K562 (cell line): ENCODE data around the gene GPD2. TPM values are rescaled to one million over a fixed set of nuclear protein-coding genes. Genes with fewer than 3 reads are reported as not detected.

Experiments used
- BACH1 ChIP-seq: fragments of 200-800 bp; sonication (Bioruptor generic); IDR thresholded peaks from 2 replicates; pipeline ENCODE4 v1.6.1; 2016; ENCODE audit warnings: missing genetic modification characterization, missing compliant biosample characterization
- BMI1 ChIP-seq: fragments of 150-350 bp; IDR thresholded peaks from 2 replicates; pipeline ENCODE4 v1.6.1; 2014; ENCODE audit warnings: low read length
- CCNT2 ChIP-seq: IDR thresholded peaks from 2 replicates; pipeline ENCODE4 v1.6.1; 2011; ENCODE audit warnings: borderline replicate concordance, low read depth, mild to moderate bottlenecking, moderate library complexity, mixed read lengths, low read length; ENCODE audit not compliant: insufficient read length; ENCODE audit errors: extremely low read depth
- CREM ChIP-seq: IDR thresholded peaks from 2 replicates; pipeline ENCODE4 v1.6.1; 2014; ENCODE audit warnings: antibody characterized with exemption, low read depth
- ETV5 ChIP-seq: sonication (generic); formaldehyde crosslinking; IDR thresholded peaks from 2 replicates; pipeline ENCODE4 v1.4.0; 2020; ENCODE audit warnings: low read depth, mild to moderate bottlenecking, missing genetic modification reagents
- HNRNPL ChIP-seq: fragments of 200-400 bp; formaldehyde crosslinking; IDR thresholded peaks from 2 replicates; pipeline ENCODE4 v1.6.1; 2017; ENCODE audit warnings: low read depth, mild to moderate bottlenecking, low read length
- KDM1A ChIP-seq, 2 experiments: fragments of 450-650 bp; IDR thresholded peaks; 2 replicates each; pipeline ENCODE4 v1.6.1; 2016; ENCODE audit warnings: mild to moderate bottlenecking in 2 of 2
- LEF1 ChIP-seq: fragments of 450-650 bp; IDR thresholded peaks from 2 replicates; pipeline ENCODE4 v1.6.1; 2016; ENCODE audit warnings: mild to moderate bottlenecking
- MAZ ChIP-seq, 2 experiments: fragments of 450-650 bp in 1 of 2; sonication (generic) in 1 of 2; formaldehyde crosslinking; IDR thresholded peaks in 1 of 2; conservative IDR thresholded peaks in 1 of 2; 2 replicates each; pipeline versions ENCODE4 v1.4.0 to v1.5.0; 2020; ENCODE audit warnings: mild to moderate bottlenecking in 1 of 2, missing genetic modification reagents in 1 of 2
- OTX1 ChIP-seq: fragments of 450-650 bp; formaldehyde crosslinking; IDR thresholded peaks from 2 replicates; pipeline ENCODE4 v1.4.0; 2022; ENCODE audit warnings: mild to moderate bottlenecking
- POLR2B ChIP-seq: fragments of 450-650 bp; IDR thresholded peaks from 2 replicates; pipeline ENCODE4 v1.6.1; 2018; ENCODE audit warnings: low read depth; ENCODE audit not compliant: partially characterized antibody
- PTBP1 ChIP-seq: fragments of 200-400 bp; formaldehyde crosslinking; IDR thresholded peaks from 2 replicates; pipeline ENCODE4 v1.6.1; 2017; ENCODE audit warnings: low read depth, low read length
- PTTG1 ChIP-seq: fragments of 450-650 bp; IDR thresholded peaks from 2 replicates; pipeline ENCODE4 v1.6.1; 2016; ENCODE audit warnings: low read depth, mild to moderate bottlenecking, missing genetic modification characterization, missing compliant biosample characterization
- TBP ChIP-seq: optimal IDR thresholded peaks from 2 replicates; pipeline ENCODE3; 2011; ENCODE audit warnings: low read depth, low read length, improper control_type of control experiment
- VEZF1 ChIP-seq: fragments of 200-800 bp; sonication (Bioruptor generic); IDR thresholded peaks from 2 replicates; pipeline ENCODE4 v1.6.1; 2017; ENCODE audit warnings: missing genetic modification characterization, missing compliant biosample characterization
- ZBTB11 ChIP-seq, 3 experiments: fragments of 200-800 bp in 1 of 3; fragments of 250-450 bp in 1 of 3; fragments of 450-650 bp in 1 of 3; sonication (Bioruptor Pico) in 1 of 3; sonication (Bioruptor generic) in 1 of 3; formaldehyde crosslinking in 1 of 3; IDR thresholded peaks; 2 replicates each; pipeline versions ENCODE4 v1.6.1 to v1.8.0; 2016 to 2022; ENCODE audit warnings: mild to moderate bottlenecking in 2 of 3, missing genetic modification characterization in 2 of 3, missing compliant biosample characterization in 1 of 3, moderate library complexity in 1 of 3
- ZBTB7A ChIP-seq: IDR thresholded peaks from 2 replicates; pipeline ENCODE4 v1.6.1; 2011; ENCODE audit warnings: low read depth, mild to moderate bottlenecking, low read length, moderate library complexity, borderline replicate concordance; ENCODE audit not compliant: control insufficient read depth
- ZNF408 ChIP-seq: fragments of 250-450 bp; sonication (Bioruptor Pico); IDR thresholded peaks from 2 replicates; pipeline ENCODE4 v1.4.0; 2020; ENCODE audit warnings: low read depth, mild to moderate bottlenecking, moderate library complexity
- ZNF436 ChIP-seq: fragments of 250-450, 450-650 bp; sonication (Bioruptor Pico); formaldehyde crosslinking; IDR thresholded peaks from 2 replicates; pipeline ENCODE4 v1.7.0; 2020; ENCODE audit warnings: mild to moderate bottlenecking
- ZNF707 ChIP-seq: fragments of 250-450 bp; sonication (Bioruptor Pico); conservative IDR thresholded peaks from 2 replicates; pipeline ENCODE4 v1.8.0; 2022; ENCODE audit warnings: inconsistent platforms, mild to moderate bottlenecking, moderate library complexity
- polyA plus RNA-seq, 8 experiments: library from polyadenylated mRNA; depleted of rRNA in 4 of 8; stranded (reverse) in 5 of 8; unstranded in 3 of 8; fragments of >200 nt; fragmentation: Nextera tagmentation in 2 of 8; fragmentation: Illumina TruSeq in 1 of 8; extraction: Ambion mirVana in 2 of 8; extraction: Trizol in 1 of 8; gene quantifications; 2 replicates each; pipeline versions ENCODE4 v1.2.1 to v1.2.3, GENCODE V29; 2011 to 2014; ENCODE audit warnings: inconsistent platforms in 1 of 8, missing spikeins in 1 of 8
- total RNA-seq, 7 experiments: library from RNA; depleted of rRNA in 6 of 7; stranded (reverse); fragments of >200 nt in 6 of 7; fragmentation: Illumina TruSeq in 2 of 7; extraction: Trizol in 2 of 7; gene quantifications; 2 replicates each; pipeline versions ENCODE4 v1.2.1 to v1.2.3, GENCODE V29; 2011 to 2021; ENCODE audit warnings: low replicate concordance in 1 of 7
- TF ChIP-seq, protein P1 (sequence below): fragments of 450-650 bp; formaldehyde crosslinking; IDR thresholded peaks from 2 replicates; pipeline ENCODE4 v1.4.0; 2020; ENCODE audit warnings: mild to moderate bottlenecking

Gene GPD2
- total and polyA plus RNA-seq, 9 of the 15 experiments (the other 6 are each of a cell fraction or from before 2014, with no cell fraction given): 5.2 to 39.2 (median 19.0) TPM

- TF ChIP-seq LEF1 (no peak), BMI1 (no peak), ZNF707 (no peak), ZBTB11 (CRISPR knock-in tag; IDR thresholded peaks at IDR 0.05) (0 out of 6 replicates have a peak, but pooled peaks of 1 of the 3 experiments have one; percentile 40), HNRNPL (0 out of 2 replicates have a peak, but pooled peaks have one; percentile 41), OTX1 (no peak), VEZF1 (peak; percentile 77), TBP (peak; percentile 1), ETV5 (CRISPR knock-in tag) (no peak), POLR2B (peak; percentile 51), PTTG1 (tag) (no peak), ZBTB7A (peak; percentile 19; the same call in 1 of the 2 replicates), CREM (no peak), MAZ (CRISPR knock-in tag; conservative IDR thresholded peaks at IDR 0.05 in 1 of 2, IDR thresholded peaks at IDR 0.05 in 1 of 2) (peak; percentile 38 to 70), PTBP1 (no peak), BACH1 (tag) (no peak), KDM1A (IDR thresholded peaks at IDR 0.05) (no peak), ZNF436 (CRISPR knock-in tag) (no peak), CCNT2 (peak; percentile 71), ZNF408 (CRISPR knock-in tag) (no peak)
- TF ChIP-seq, protein P1, sequence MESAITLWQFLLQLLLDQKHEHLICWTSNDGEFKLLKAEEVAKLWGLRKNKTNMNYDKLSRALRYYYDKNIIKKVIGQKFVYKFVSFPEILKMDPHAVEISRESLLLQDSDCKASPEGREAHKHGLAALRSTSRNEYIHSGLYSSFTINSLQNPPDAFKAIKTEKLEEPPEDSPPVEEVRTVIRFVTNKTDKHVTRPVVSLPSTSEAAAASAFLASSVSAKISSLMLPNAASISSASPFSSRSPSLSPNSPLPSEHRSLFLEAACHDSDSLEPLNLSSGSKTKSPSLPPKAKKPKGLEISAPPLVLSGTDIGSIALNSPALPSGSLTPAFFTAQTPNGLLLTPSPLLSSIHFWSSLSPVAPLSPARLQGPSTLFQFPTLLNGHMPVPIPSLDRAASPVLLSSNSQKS: no peak
These were observed at the start of gene GPD2 (continued) for GRCh38 chr2:156435718-156436496.
